Measurements from ENCODE around the gene LRRC2.

LRRC2 gene

GRCh38 chr3:46492890-46493547, 73.1 kb downstream of the LRRC2 start:
- peak in 1 of 2 donors; percentile 3 for DNase-seq

GRCh38 chr3:46491089-46492070, 74.7 kb downstream of the LRRC2 start:
- peak in 1 of 2 donors; percentile 9 for DNase-seq

GRCh38 chr3:46490338-46491084, 75.6 kb downstream of the LRRC2 start:
- no peak for DNase-seq

- no peak for DNase-seq
Observed at GRCh38 chr3:46489875-46490274, 76.2 kb downstream of the LRRC2 start.

- no peak for DNase-seq
Observed at GRCh38 chr3:46489381-46489780, 76.7 kb downstream of the LRRC2 start.

- peak; percentile 95 for DNase-seq
Observed at GRCh38 chr3:46488735-46489361, 77.3 kb downstream of the LRRC2 start.

GRCh38 chr3:46485779-46486175, 80.3 kb downstream of the LRRC2 start:
- DNase-seq = no peak

GRCh38 chr3:46484911-46485778, 81.0 kb downstream of the LRRC2 start:
- DNase-seq = no peak

- no peak for DNase-seq
Observed at GRCh38 chr3:46484388-46484787, 81.7 kb downstream of the LRRC2 start.

- no peak for DNase-seq
Observed at GRCh38 chr3:46483825-46484224, 82.3 kb downstream of the LRRC2 start.

- DNase-seq = no peak
Observed at GRCh38 chr3:46482632-46483350, 83.3 kb downstream of the LRRC2 start.

GRCh38 chr3:46481636-46482035, 84.5 kb downstream of the LRRC2 start:
- DNase-seq = no peak

- DNase-seq = no peak
Observed at GRCh38 chr3:46480491-46481195, 85.5 kb downstream of the LRRC2 start.

- DNase-seq = no peak
Observed at GRCh38 chr3:46479696-46480095, 86.4 kb downstream of the LRRC2 start.

- no peak for DNase-seq
Observed at GRCh38 chr3:46479021-46479420, 87.1 kb downstream of the LRRC2 start.

GRCh38 chr3:46478341-46478740, 87.8 kb downstream of the LRRC2 start:
- DNase-seq = no peak

GRCh38 chr3:46477756-46478155, 88.3 kb downstream of the LRRC2 start:
- no peak for DNase-seq

- DNase-seq = no peak
Observed at GRCh38 chr3:46477145-46477544, 89.0 kb downstream of the LRRC2 start.

- no peak for DNase-seq
Observed at GRCh38 chr3:46472736-46473135, 93.4 kb downstream of the LRRC2 start.

- DNase-seq = no peak
Observed at GRCh38 chr3:46471371-46471914, 94.7 kb downstream of the LRRC2 start.
